ENCODE data around the gene PRR35.

Gene PRR35

GRCh38 chr16:615122-615521, 54.9 kb downstream of the PRR35 start:
- Histone ChIP-seq H2AFZ (ENCODE audit: low read length) (no peak overlapping the region), H3K79me2 (ENCODE audit: insufficient read depth, low read length) (no peaks in the 10 kb centered on the region), H3K4me1 (ENCODE audit: insufficient read depth, low read length, severe bottlenecking) (no peaks in the 10 kb centered on the region), H3K36me3 (ENCODE audit: insufficient read depth, low read length) (no peaks in the 10 kb centered on the region; the same call in 1 of the 2 replicates), H3F3A (ENCODE audit: insufficient read depth, low read length) (no peaks in the 10 kb centered on the region), H3K9me3 (ENCODE audit: low read length) (no peaks in the 10 kb centered on the region), H3K9ac (ENCODE audit: low read length) (no peak overlapping the region), H3K4me3 (ENCODE audit: low read depth, low read length, poor library complexity, severe bottlenecking) (no peak overlapping the region), H3K4me2 (ENCODE audit: low read length) (no peak overlapping the region), H3K9me2 (ENCODE audit: low read depth, low read length) (no peaks in the 10 kb centered on the region), H3K27me3 (ENCODE audit: insufficient read depth, low read length) (no peaks in the 10 kb centered on the region), H3K27ac (ENCODE audit: low read depth, low read length, poor library complexity, severe bottlenecking) (no peak overlapping the region), H4K20me1 (ENCODE audit: insufficient read depth, low read length) (no peaks in the 10 kb centered on the region)
- no peak for TF ChIP-seq CTCF (IDR thresholded peaks at IDR 0.05; ENCODE audit: low read length)
- TF ChIP-seq EZH2 (IDR thresholded peaks at IDR 0.05; ENCODE audit: borderline replicate concordance, low read length), result no peak

Data from OCI-LY1 (cell line).